GM21360 (cell line): ENCODE results near the gene CRY2.
A peak's percentile ranks its signal among the peaks of the same experiment; 100 is the strongest.

Experiments
- ATAC-seq: cut with Tn5 transposase; IDR thresholded peaks from one replicate; pipeline ENCODE4 v1.9.1; 2021; ENCODE audit warnings: mild to moderate bottlenecking, moderate library complexity; ENCODE audit not compliant: unreplicated experiment

The CRY2 gene

GRCh38 chr11:45913942-45914635, 66.8 kb downstream of the CRY2 start:
- no peak for ATAC-seq

GRCh38 chr11:45915446-45915845, 68.2 kb downstream of the CRY2 start:
- no peak for ATAC-seq

DNA sequence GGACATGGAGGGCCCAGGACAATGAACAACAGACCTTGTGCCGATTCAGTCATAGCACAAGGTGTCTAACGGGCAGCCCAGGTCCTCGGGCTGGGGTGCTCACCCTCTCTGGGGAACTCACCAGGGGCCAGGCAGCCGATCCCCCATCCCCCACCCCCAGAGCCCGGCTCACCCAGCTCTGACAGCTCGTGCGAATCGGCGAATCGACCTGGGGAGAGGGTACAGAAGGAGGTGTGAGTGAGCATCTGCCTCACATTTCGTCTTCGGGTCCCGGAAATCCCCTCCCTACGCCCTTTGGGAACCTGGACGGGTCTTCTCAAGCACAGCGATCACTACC, 70.0 kb downstream of the CRY2 start:
- peak; percentile 0 for ATAC-seq

DNA sequence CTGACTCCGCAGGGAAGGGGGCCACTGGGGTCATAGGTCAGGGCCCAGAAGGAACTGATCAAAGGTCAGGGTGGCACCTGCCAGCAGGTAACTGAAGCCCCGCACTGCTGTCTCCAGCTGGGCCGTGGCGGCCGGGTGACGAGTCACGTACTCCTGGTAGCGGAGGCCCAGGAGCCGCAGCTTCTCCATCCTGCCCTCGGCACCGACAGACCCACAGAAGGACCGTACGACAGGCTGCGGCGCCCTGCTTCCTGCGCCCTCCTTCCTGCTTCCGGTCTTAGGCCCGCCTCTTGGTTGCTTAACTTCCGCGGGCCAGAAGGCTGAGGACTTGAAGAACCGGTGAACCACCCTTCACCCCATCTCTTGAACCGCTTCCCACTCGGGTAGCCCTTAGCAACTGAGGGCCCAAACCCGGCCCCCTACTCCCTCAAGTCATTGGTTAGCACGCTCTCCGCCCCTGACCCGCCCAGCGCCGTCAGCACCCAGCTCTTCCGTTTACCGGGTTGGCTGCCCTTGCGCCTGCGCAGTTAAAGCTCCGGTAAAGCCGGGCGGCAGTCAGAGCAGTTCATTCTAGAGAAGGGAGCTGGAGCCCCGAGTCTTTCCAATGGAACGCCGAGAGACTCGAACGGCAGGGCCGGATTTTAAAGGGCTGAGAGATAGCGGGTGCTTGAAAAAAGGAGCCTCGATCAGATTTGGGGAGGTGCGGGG, 70.5 kb downstream of the CRY2 start, which contains the start of gene PEX16:
PEX16 (minus strand) TSS at position 255 of the 708 bp plus-strand sequence; CDS start at position 189, 66 bp downstream.
- ATAC-seq = peak; percentile 79

DNA sequence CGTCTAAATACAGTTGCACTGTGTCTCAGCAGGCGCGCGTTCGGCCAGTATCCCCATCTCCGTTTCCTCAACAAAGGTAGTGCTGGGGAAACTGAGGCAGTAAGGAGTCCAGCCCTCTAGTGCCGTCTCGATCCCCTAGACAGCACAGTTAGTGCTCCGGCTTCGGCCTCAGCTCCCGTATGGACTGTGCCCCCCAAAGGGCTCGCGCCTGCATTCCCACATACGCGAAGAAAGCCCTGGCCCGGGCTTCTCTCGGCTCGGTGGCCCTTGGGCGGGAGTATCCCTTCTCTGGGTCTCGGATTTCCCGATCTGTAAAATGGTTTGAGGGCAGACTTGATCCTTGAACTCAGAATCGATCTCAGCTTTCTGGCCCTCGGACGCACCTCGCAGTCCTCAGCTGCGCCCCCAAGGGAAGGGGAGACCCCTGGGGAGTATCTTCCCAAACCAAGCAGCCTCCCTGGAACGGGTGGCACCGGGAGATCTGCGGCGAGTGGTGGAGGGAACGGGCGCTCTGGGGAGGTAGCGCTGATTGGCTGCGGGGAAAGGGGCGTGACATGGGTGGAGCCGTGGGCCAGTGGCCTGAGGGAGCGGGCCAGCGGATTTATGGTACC, 71.2 kb downstream of the CRY2 start:
- peak; percentile 39 for ATAC-seq

DNA sequence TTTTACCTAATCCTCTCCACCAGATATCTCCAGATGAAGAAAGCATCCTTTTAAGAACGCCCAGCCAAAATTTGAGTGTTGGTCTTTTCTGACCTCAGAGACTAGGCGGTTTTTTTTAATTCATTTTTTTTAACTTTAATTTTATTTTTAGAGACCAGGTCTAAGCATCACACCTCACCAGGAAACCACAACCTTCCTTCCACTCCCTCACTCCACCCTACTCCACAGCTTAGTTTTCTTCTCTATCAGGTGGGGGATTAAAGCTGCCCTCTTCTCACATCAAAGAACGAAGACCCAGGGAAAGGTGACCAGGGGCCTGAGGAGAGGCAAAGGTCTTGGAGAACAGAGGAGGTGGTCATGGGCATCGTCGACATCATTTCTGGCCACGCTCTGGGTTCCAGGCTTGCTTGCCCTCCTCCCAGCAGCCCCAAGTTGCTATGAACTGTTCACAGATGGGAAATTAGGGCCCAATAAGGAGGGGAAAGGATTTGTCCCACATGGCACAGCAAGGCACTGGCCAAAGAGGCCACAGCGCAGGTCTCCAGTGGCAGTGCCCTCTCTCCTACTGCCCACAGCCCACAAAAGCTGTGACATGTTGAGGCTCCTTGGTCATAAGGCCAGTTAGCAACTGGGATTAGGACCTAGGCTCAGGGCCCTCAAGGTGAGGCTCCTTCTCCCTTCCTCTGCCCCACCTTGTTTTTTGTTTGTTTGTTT, 71.8 kb downstream of the CRY2 start:
- no peak for ATAC-seq

DNA sequence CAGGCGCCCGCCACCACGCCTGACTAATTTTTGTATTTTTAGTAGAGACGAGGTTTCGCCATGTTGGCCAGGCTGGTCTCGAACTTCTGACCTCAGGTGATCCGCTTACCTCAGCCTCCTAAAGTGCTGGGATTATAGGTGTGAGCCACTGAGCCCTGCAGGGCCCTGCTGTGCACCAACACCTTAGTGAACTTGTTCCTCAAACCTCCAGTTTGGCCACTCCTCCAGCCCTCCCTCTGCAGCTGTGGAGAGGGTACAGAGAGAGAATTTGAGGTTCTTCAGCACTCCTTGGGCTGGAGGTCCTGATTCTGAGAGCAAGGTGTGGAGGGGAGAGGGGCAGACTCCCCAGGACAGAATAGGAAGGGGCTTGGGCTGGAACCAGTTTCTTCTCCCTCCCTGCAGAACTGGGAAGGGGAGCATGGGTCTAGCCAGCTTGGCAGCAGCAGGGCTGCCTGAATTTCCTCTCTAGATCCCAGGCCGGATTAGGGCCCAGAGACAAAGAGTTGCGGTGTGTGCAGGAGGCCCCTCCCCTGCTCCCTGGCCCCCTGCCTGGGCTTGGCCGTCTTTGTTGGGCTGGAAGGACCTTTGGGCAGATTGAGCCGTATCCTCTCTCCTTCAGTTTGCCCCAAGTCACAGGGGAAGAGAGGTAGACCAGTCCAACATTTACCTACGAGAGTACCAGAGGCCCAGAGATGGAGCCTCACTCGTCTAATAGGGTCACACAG, 72.7 kb downstream of the CRY2 start:
- no peak for ATAC-seq

- no peak for ATAC-seq
Observed at GRCh38 chr11:45920531-45921477, 73.5 kb downstream of the CRY2 start.

DNA sequence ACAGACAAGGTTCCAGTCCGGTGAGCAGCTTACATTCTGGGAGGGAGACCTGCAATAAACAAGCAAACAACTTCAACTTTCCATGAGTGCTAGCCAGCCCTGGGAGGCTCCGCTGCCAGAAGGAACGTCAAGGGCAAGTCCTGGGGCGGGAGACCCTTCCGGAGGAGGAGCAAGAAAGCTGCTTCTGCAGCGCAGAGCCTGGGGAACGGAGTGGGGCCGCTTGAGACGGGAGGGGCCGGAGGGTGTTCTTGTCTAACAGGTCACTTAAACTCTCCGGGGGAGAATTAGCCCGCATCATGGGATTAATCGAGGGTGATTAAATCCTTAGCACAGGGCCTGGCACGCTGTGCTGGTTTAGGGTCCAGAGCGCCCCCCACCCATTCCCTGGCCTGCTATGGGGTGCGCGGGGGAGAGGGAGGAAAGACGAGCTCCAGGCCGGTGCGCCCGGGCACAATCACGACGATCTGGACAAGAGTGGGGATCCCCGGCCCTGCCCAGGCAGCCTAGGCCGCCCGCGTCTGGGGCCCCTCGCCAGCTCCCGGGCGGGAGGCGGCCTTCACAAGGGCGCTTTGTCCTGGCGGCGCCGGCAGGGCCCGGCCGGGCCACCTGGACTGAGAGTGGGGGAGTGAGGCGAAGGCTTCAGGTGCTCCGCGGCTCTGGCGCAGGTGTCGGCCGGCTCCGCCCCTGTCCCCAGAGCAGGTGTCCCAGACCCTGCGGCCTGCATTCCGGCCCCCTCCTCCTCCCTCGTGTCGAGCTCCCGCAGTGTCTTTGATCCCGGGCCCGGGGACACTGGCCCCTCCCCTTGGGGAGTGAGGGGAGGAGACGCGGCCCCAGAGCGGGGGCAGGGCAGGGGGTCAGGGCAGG, 74.5 kb downstream of the CRY2 start:
- no peak for ATAC-seq

DNA sequence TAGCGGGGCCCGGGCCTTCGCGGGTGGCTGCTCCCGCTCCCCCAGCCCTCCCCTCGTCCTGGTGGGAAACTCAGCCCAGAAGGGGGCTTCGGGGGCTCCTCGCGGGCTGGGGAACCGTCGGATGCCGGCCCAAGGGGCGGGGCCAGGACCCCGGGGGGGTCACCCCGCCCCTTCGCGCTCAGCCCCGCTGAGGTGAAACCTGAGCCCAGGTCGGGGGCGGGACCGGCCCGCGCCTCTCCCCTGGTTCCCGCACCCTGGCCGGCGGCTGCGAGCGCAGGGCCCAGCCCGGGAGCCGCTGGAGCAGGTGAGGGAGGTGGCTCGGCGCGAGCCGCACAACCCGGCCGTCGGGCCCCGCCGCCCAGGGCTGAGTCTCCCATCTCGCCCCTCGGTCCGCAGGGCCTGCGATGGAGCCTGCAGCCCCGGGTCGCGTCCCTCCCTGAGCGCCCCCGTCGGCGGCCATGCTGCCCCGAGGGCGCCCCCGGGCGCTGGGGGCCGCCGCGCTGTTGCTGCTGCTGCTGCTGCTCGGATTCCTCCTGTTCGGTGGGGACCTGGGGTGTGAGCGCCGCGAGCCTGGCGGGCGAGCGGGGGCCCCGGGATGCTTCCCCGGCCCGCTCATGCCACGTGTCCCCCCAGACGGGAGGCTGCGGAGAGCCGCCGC, 75.3 kb downstream of the CRY2 start, which contains the start of gene LARGE2:
LARGE2 (plus strand) TSS at position 232 of the 658 bp plus-strand sequence; CDS start at position 459, 227 bp downstream.
- ATAC-seq = no peak

DNA sequence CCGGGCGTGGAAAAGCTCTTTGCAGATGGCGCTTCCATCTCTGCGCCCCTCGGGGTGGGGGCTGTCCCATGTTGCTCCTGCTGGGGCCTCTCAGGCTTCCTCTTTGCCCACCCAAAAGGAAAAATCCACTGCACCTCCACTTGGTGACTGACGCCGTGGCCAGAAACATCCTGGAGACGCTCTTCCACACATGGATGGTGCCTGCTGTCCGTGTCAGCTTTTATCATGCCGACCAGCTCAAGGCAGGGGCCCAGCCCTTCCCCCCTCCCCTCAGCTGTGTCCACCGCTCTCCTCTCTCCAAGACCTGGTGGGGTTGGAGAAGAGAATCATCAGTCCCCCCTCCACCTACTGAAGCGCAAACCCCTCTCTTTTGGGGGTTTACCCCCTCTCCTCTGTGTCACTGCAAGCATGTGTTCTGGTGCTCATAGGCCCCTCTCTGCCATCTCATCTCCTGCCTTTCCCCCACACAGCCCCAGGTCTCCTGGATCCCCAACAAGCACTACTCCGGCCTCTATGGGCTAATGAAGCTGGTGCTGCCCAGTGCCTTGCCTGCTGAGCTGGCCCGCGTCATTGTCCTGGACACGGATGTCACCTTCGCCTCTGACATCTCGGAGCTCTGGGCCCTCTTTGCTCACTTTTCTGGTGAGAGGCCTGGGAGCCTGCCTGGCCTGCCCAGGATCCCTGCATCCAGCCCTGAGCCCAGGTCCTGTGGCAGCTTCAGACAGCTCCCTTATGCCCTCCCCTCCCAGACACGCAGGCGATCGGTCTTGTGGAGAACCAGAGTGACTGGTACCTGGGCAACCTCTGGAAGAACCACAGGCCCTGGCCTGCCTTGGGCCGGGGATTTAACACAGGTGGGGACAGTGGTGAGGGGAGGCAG, 77.0 kb downstream of the CRY2 start:
- no peak for ATAC-seq

DNA sequence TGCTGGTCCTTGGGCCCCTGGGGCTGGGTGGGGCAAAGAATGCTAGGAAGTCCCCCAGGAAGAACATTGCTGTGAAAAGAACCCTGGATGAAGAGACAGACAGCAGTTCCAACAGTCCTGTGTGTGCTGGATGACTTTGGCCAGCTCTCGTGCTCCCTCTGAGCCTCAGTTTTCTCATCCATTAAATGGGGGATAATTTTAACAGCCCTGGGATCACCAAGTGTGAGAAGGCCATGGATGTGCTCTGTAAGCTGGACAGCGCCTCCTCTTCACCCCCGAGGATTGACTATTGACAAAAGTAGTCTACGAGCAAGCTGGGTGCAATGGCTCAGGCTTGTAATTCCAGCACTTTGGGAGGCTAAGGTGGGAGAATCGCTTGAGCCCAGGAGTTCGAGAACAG, 77.7 kb downstream of the CRY2 start:
- ATAC-seq = no peak

- ATAC-seq = no peak
Observed at GRCh38 chr11:45925550-45925949, 78.3 kb downstream of the CRY2 start.

GRCh38 chr11:45926001-45926401, 78.7 kb downstream of the CRY2 start:
- ATAC-seq = no peak

DNA sequence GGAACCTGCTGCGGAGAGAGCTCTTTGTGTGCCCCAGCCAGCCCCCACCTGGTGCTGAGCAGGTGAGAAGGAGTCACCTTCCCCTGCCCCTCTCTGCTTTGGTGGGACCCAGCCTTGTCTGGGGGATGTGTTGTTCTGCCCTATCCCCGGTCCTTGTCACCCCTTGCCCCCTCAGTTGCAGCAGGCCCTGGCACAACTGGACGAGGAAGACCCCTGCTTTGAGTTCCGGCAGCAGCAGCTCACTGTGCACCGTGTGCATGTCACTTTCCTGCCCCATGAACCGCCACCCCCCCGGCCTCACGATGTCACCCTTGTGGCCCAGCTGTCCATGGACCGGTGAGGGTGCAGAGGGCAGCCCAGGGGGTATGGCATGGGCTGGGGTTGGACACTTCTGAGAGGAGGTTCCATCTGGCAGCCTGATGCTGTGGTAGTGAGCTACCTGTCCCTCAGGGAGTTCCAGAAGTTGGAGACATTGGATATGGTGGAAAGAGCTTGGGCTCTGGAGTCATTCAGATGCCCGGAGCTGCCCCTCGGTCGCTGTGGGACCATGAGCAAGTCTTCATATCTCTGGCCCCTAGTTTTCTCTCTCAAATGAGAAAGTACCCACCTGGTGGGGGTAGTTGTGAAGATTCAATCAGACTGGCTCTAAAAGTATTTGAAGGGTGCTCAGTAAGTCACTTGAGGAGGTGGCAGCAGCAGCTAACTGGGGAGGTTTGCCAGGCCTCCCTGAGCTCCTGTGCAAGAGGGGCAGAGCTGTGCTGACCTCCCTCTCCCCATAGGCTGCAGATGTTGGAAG, 79.5 kb downstream of the CRY2 start:
- no peak for ATAC-seq

GRCh38 chr11:45927332-45927683, 80.0 kb downstream of the CRY2 start:
- no peak for ATAC-seq
